ENCODE data around the gene C9orf153.
A peak's percentile ranks its signal among the peaks of the same experiment; 100 is the strongest.

C9orf153 gene

DNA sequence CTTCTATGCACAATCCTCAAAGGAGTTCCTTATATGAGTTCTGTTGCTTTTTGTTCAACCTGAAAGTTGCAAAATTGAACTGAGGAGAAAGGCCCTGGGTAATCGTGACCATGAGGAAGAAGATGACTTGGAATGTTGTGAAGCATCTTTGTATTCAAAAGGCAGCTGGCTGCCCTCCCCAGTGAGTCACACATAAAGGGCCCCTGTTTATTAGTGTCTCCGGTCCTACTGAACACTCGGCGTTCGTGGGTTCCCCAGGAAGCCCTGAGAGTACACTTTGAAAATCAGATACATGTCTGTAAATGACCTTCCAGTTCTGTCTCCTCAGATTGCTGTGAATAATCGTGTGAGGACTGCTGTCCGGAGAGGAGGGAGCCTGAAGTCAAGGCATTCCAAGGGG, 73.6 kb downstream of the C9orf153 start:
- no peak for DNase-seq

- DNase-seq, result no peak
Observed at GRCh38 chr9:86184138-86184524, 75.3 kb downstream of the C9orf153 start.

- no peak for DNase-seq
Observed at GRCh38 chr9:86183229-86184137, 76.0 kb downstream of the C9orf153 start.

GRCh38 chr9:86181379-86182315, 77.8 kb downstream of the C9orf153 start:
- no peak for DNase-seq

- DNase-seq, result no peak
Observed at GRCh38 chr9:86178503-86178902, 81.0 kb downstream of the C9orf153 start.

GRCh38 chr9:86177995-86178394, 81.5 kb downstream of the C9orf153 start:
- DNase-seq, result no peak

DNA sequence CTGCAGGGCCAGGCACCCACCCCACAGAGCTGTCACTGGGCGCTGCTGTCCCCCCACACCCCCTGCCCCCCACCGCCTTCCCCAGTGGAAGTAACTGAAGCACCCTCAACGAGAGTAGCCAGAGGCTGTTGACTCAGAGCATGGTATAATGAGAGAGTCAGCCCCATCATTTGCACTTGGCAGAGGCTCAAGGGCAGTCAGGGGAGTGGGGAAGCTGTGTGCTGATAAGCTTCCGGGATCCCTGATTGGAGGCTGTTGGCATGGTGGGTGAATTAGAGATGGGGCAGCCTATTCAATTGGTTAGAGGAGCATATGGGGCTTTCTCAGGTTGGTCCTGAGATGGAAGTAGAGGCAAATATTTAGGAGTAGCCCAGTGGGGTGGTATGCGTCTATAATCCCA, 83.0 kb downstream of the C9orf153 start:
- DNase-seq, result peak; percentile 83

DNA sequence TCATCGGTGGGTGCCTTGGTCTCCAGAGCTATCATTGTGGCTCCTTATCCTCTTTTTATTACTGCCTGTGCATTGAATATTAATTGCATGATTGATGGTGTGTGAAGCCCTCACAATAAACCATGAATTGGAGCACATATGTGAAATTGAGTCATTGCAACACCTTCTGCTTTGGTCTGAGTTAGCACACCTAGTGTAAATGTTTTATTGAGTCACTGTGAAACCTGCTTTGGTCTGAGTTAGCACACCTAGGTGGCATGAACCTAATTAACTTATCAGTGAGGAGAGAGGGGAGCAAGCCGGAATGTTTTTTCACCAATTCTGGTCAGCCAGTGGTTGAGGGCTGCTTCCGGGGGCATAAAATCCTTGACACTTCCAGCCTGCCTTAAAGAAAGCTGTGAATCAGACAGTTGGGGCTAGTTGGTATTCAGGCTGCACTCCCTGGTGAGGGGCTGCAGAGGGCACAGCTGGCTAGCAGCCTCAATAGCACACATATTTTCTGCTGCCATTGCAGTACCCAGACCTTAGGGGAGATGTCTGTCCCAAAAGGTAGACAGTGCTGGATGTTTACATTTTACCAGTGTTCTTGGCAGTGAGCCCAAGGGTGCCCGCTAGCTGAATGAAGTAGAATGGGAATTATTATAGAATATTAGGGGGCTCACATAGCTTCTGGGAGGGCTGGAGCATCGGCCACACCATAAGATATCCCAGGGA, 83.6 kb downstream of the C9orf153 start:
- peak; percentile 68 for DNase-seq

DNA sequence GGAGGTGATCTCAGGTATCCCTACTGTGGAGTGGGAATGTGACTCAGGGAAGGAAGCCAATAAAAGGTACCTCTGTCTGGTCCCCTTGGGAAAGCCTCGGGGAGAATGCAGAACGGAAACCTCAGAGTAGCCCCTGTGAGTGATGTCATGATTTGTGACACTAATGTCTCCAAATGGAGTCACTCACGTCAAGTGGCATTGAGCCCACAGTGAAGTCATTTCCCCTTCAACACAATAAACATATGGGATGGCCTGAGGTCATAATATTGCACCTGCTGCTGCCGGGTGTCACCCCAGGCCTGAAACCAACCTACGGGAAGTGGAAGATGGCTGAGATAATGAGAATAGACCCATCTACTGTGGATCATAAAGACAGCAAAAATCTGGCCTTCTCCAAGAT, 84.2 kb downstream of the C9orf153 start:
- DNase-seq, result no peak

Data from NCI-H1105 (cell line).